ENCODE data around the gene MACROH2A1.

The MACROH2A1 gene

GRCh38 chr5:135304352-135305221 is 94.4 kb downstream of the MACROH2A1 start:
- H3K4me3 ChIP-seq (ENCODE audit: low read depth, low read length) = no peak overlapping the region
- DNase-seq (ENCODE audit: low read depth) = no peak
- in situ Hi-C loops (cut with HindIII; ENCODE audit: low sequenced_read_pairs) = no loop called here
- TF ChIP-seq CTCF (IDR thresholded peaks at IDR 0.05; ENCODE audit: low read depth, low read length, missing control alignments) = no peak

- no peak for TF ChIP-seq CTCF (IDR thresholded peaks at IDR 0.05; ENCODE audit: low read depth, low read length, missing control alignments)
- DNase-seq (ENCODE audit: low read depth) = no peak
- H3K4me3 ChIP-seq (ENCODE audit: low read depth, low read length) = no peak overlapping the region
- in situ Hi-C loops (cut with HindIII; ENCODE audit: low sequenced_read_pairs) = no loop called here
Measured at GRCh38 chr5:135303582-135304173, 95.4 kb downstream of the MACROH2A1 start.

- TF ChIP-seq CTCF (IDR thresholded peaks at IDR 0.05; ENCODE audit: low read depth, low read length, missing control alignments) = no peak
- no peak for DNase-seq (ENCODE audit: low read depth)
- in situ Hi-C loops (cut with HindIII; ENCODE audit: low sequenced_read_pairs) = no loop called here
- no peak overlapping the region for H3K4me3 ChIP-seq (ENCODE audit: low read depth, low read length)
Measured at GRCh38 chr5:135296900-135297816, 101.9 kb downstream of the MACROH2A1 start.

DNA sequence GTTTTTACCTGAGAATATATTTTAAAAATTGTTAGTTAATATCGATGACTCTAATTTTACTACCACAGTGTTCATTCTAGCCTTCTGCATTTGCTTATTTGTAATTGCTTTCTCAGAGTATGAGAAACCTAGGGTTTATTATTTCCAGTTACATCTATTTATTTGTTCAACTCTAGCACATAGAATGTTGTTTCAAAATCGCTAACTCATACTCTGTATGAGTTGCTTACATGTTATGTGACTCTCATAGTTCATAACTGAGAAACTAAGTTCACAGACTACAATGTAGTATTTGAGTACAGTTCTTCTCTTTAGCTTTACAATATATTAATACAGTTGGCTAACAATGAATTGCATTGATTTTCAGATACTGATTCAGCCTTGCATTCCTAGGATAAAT is 103.2 kb downstream of the MACROH2A1 start:
- DNase-seq (ENCODE audit: low read depth) = no peak
- no peak for TF ChIP-seq CTCF (IDR thresholded peaks at IDR 0.05; ENCODE audit: low read depth, low read length, missing control alignments)
- in situ Hi-C loops (cut with HindIII; ENCODE audit: low sequenced_read_pairs) = no loop called here
- no peak overlapping the region for H3K4me3 ChIP-seq (ENCODE audit: low read depth, low read length)

- no peak for DNase-seq (ENCODE audit: low read depth)
- in situ Hi-C loops (cut with HindIII; ENCODE audit: low sequenced_read_pairs) = no loop called here
Measured at GRCh38 chr5:135294793-135295192, 104.2 kb downstream of the MACROH2A1 start.

More at GRCh38 chr5:135294793-135295192, 104.2 kb downstream of the MACROH2A1 start:
- TF ChIP-seq CTCF (IDR thresholded peaks at IDR 0.05; ENCODE audit: low read depth, low read length, missing control alignments) = no peak
- no peak overlapping the region for H3K4me3 ChIP-seq (ENCODE audit: low read depth, low read length)
